Duodenal mucosa (tissue), 2 donors: ENCODE data around the gene STOX2.
A peak's percentile ranks its signal among the peaks of the same experiment; 100 is the strongest.

Experiments used
- H3K27ac ChIP-seq: one replicate; pipeline ENCODE4 v1.7.0; 2013; ENCODE audit warnings: low read depth, low read length
- H3K27me3 ChIP-seq, 2 donors: one replicate each; pipeline ENCODE4 v1.7.0; 2013; ENCODE audit warnings: low read length in 2 of 2, control low read depth in 1 of 2; ENCODE audit not compliant: insufficient read depth in 2 of 2, control insufficient read depth in 1 of 2
- H3K36me3 ChIP-seq, 2 donors: one replicate each; pipeline ENCODE4 v1.7.0; 2013; ENCODE audit warnings: low read length in 2 of 2, control low read depth in 1 of 2; ENCODE audit not compliant: insufficient read depth in 2 of 2, control insufficient read depth in 1 of 2
- H3K4me1 ChIP-seq, 2 donors: one replicate each; pipeline ENCODE4 v1.7.0; 2013; ENCODE audit warnings: low read length in 2 of 2, control low read depth in 1 of 2; ENCODE audit not compliant: insufficient read depth in 2 of 2, control insufficient read depth in 1 of 2
- H3K4me3 ChIP-seq, 2 donors: one replicate each; pipeline ENCODE4 v1.7.0; 2013; ENCODE audit warnings: low read length in 2 of 2, low read depth in 1 of 2
- H3K9ac ChIP-seq, 2 donors: one replicate each; pipeline ENCODE4 v1.7.0; 2013; ENCODE audit warnings: low read length in 2 of 2, low read depth in 1 of 2
- H3K9me3 ChIP-seq, 2 donors: one replicate each; pipeline ENCODE4 v1.7.0; 2013; ENCODE audit warnings: low read length in 2 of 2, control low read depth in 1 of 2; ENCODE audit not compliant: control insufficient read depth in 1 of 2

The STOX2 gene

DNA sequence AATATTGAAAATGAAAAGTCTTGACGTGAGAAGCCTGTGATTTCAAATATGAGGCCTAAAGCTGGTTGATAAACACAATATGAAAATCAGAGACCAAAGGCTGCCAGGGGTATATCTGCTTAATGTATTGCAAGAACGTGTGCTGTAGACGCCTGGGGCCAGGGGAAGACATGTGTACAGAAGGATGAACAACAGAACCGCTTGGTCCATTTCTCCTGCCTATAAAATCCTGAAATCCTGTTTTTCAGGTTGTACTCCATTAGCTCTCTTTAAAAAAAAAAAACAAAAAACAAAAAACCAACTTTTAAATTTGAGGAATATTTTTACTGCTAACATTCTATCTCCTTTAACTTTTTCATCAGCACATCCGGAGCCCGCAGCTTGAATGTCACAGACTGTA lies 109.2 kb downstream of the STOX2 start:
- Histone ChIP-seq H3K9ac (no peak overlapping the region), H3K4me3 (no peak overlapping the region), H3K9me3 (no peaks in the 10 kb centered on the region), H3K36me3 (no peaks in the 10 kb centered on the region), H3K27me3 (no peaks in the 10 kb centered on the region), H3K4me1 (no peaks in the 10 kb centered on the region), H3K27ac (no peak overlapping the region)

DNA sequence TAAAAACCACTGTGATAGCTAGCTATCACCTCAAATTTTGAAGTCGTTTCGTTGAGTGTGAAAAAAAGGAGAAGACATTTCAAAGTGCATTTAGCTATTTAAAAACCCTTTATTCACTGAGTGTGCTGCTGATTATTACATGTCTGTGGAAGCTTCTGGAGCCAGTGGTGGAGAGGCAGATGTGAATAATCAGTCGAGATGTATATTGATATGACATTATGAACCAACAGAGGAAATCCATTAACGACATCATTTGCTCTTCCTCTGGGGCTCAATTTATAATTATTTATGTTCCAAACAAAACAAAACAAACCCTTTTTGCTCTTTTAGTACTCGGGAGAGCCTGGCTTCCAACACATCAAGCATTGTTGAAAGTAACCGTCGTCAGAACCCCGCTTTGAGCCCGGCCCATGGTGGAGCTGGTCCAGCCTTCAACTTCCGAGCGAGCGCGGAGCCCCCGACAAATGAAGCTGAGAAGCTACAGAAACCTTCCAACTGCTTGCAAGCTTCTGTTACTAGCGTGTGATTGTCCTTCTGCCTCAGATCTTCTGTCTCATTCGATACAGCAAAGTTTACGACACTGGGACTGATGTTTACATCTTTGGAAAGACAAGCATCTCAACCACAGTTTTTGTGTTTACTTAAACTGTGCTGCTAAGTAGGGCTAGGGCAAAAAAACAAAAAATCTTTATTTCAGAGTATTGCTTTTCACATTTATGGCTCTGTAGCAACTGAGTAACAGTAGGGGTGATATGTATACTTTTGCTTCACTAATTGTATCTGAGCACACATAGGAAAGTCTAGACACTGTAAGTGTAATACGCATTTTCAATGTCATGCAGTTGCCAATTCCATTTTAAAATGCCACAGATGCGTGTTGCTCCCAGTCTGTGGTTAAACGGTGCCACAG lies 111.9 kb downstream of the STOX2 start:
- Histone ChIP-seq H3K9me3 (no peaks in the 10 kb centered on the region), H3K36me3 (no peaks in the 10 kb centered on the region), H3K4me1 (no peaks in the 10 kb centered on the region), H3K27ac (no peak overlapping the region), H3K9ac (no peak overlapping the region), H3K27me3 (no peaks in the 10 kb centered on the region), H3K4me3 (peak overlapping the region in 1 of 2 donors; percentile 4)

DNA sequence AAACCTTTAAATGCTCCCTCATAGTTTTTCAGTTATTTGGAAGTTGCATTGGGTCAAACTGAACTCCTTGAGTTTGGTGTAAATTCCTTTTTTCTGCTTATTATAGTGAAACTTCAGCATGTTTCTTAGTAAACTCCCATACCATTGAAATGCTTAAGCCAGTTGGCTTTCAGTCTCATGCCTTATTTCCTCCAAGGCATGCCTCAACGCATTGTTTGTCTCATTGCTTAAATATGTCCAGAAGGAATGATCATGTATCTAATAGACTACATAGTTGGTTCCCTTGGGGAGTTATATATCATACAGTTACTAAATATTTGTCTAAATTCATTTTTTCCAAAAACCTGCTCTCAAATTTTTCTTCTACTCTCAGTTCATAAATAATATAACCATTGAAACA lies 114.0 kb downstream of the STOX2 start:
- H3K4me3 ChIP-seq: no peak overlapping the region
- H3K9ac ChIP-seq: no peak overlapping the region
- H3K9me3 ChIP-seq: no peaks in the 10 kb centered on the region
- no peak overlapping the region for H3K27ac ChIP-seq
- H3K27me3 ChIP-seq: no peaks in the 10 kb centered on the region
- H3K36me3 ChIP-seq: no peaks in the 10 kb centered on the region
- H3K4me1 ChIP-seq: no peaks in the 10 kb centered on the region

DNA sequence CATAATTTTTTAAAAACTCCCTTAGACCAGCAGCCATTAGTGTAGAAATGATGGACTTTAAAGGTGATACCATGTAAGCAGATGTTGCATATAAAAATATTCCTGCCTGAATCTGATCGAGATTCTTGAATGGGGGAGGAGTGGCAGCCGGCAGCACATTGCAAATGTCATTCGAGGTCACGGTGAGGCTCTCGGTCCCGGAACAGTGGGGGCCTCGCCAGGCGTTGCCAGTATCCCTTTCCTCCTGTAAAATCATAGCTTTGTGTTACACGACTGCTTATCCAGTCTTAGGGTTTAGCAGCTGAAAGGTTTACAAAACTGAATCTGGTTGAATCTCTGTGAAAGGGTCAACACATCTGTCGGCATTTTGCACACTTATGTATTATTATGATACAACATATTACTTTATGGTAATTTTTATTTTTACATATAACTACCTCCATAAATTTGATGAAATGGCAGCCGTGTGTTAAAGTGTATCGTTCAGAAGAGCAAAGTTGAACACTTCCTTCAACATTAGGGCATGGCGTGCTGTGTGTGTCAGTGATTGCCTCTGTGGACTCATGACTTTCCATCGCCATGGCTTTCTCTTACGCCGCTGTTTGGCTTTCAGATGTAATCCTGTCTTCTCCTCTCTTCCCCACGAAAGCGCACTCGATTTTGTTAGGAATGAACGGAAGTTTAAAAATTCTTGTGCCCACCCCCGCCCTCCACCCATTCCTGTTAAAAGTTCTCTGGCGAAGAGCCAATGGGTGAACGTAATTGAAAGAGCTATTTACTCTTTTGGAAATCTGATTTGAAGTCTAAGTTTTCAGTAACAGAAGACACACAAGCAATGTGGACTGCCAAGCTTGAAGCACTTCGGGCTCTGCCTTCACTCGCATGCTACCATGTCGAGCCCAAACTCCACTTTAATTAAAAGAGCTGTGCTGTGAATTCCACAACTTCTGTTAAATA lies 114.8 kb downstream of the STOX2 start:
- H3K4me3 ChIP-seq: no peak overlapping the region
- no peaks in the 10 kb centered on the region for H3K36me3 ChIP-seq
- H3K27ac ChIP-seq: no peak overlapping the region
- no peaks in the 10 kb centered on the region for H3K27me3 ChIP-seq
- no peaks in the 10 kb centered on the region for H3K4me1 ChIP-seq
- H3K9me3 ChIP-seq: no peaks in the 10 kb centered on the region
- no peak overlapping the region for H3K9ac ChIP-seq

DNA sequence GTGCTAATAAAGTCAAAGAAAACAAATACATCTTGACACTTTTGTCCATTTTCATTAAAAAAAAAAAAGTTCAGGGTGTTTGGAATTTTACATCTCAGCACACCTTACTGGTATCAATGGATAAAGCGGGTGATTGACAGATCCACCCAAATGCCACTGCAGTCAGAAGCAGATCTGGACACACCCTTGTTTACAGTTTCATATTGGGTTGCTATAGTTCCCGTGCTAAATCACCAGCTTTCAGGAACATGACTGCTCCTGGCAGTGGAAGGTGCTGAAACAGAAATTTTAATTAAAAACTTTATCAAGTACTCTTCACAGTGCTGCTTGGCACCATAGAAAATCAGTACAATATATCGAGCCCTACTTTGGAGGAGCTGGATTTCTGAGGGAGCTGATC lies 116.3 kb downstream of the STOX2 start:
- H3K27me3 ChIP-seq: no peaks in the 10 kb centered on the region
- no peaks in the 10 kb centered on the region for H3K36me3 ChIP-seq
- H3K4me3 ChIP-seq: no peak overlapping the region
- H3K4me1 ChIP-seq: no peaks in the 10 kb centered on the region
- H3K9me3 ChIP-seq: no peaks in the 10 kb centered on the region
- H3K27ac ChIP-seq: no peak overlapping the region
- no peak overlapping the region for H3K9ac ChIP-seq

DNA sequence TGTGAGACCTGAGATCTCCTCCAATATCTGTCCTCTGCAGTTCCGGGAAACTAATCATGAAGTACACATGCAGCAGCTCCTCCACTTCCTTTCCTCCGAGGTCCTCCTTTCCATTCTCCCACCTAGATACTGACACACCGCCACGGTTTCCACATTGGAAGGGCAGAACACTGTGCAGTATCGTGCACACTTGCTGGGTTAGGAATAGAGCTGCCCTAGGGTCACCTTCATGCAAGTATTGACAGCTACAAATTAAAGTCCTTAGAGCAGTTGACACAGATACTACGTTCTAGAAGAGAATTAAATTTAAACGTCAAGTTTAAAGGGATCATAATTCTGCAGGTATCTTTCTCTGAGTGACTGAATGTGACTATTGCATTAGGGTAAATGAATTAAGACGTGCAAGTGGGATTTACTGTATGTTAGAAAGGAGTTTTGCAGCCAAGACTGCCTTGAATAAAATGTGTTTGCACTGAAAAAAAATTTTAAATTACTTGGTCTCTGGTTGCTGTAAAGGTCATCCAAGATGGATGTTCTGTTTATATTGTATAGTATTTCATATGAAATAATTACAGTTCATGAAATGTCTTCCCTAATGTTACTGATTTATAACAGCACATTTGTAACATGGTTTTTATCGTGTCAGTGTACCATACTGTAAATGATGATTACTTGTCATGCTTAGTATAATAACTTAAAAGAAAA lies 117.7 kb downstream of the STOX2 start:
- H3K27me3 ChIP-seq: no peaks in the 10 kb centered on the region
- no peak overlapping the region for H3K9ac ChIP-seq
- no peaks in the 10 kb centered on the region for H3K36me3 ChIP-seq
- H3K4me1 ChIP-seq: no peaks in the 10 kb centered on the region
- H3K9me3 ChIP-seq: no peaks in the 10 kb centered on the region
- H3K4me3 ChIP-seq: no peak overlapping the region
- H3K27ac ChIP-seq: no peak overlapping the region

DNA sequence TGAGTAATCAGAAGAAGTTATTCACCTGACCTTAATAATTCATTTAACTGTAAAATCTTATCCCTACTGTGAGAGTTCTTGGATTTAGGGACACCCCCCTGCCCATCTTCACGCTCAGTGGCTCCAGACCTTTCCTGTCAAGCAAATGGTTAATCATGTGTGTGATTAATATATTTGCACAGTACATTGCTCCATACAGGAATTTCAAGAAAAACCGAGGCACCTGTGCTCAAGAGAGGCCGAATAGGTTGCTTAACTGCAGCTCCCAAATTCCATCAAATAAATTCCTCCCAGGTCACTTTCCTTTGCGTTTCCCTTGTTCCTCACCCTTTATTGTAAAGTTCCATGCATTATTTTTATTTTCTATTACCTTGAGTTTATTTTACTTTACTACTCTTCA lies 119.5 kb downstream of the STOX2 start:
- Histone ChIP-seq H3K4me1 (peaks cover 0 to 2% of the 10 kb centered on the region in 2 donors), H3K9me3 (no peaks in the 10 kb centered on the region), H3K27me3 (no peaks in the 10 kb centered on the region), H3K36me3 (no peaks in the 10 kb centered on the region), H3K4me3 (no peak overlapping the region), H3K27ac (no peak overlapping the region), H3K9ac (no peak overlapping the region)

DNA sequence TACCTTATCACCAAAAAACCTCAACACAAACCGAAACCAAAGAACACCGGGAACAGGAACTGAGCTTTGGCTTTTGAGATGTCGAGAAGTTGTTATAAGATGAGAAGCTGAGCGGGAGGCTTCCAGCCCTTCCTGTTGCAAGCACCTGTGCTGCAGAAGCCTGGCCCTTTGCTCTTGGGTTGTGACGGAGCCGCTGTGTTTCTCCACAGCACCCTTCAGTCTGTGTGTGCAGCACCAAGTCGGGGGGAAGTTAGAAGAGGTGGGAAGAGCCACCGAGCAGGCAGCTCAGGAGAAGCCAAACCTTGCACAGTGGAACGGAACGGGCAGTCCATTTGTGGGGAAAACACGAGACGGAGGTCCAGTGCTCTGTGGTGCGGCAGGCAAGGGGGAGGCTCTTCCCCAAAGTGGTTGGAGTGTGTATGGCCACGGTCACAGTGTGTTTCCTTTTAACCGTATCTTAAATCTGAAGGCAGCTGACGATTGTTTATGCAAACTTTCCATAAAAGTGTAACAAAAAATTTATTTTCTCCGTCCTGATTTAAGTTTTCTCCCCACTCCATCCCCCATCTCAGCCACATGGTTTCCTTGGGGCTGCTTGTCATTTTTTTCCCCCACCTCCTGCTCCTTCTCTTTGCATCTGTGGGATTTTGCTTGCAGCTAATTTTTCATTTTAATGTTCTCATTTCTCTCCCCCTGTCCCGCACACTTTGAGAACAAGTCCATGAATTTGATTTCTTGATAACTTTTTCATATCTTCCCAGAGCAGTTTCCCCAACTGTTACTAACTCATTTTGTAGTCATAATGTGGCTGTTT lies 123.7 kb downstream of the STOX2 start:
- Histone ChIP-seq H3K9me3 (no peaks in the 10 kb centered on the region), H3K9ac (peak overlapping the region in 1 of 2 donors; percentile 11), H3K36me3 (no peaks in the 10 kb centered on the region), H3K4me1 (peaks cover 0 to 2% of the 10 kb centered on the region in 2 donors), H3K27me3 (no peaks in the 10 kb centered on the region), H3K4me3 (peak overlapping the region; percentile 42 to 59), H3K27ac (no peak overlapping the region)

DNA sequence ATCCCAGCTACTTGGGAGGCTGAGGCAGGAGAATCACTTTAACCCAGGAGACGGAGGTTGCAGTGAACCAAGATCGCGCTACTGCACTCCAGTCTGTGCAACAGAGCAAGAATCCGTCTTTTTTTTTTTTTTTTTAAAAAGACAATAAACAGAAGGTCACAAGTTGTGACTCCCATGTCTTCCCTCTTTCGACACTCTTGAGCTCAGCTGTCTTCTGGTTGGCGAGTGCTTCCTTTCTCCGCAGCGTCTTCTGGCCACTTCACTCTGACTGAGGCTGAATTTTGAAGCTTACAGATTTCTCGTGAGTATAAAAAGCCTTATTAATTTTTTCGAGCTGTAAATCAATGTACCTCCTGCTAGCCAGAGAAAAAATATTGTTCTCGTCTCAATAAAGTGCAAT lies 124.9 kb downstream of the STOX2 start:
- Histone ChIP-seq H3K27me3 (no peaks in the 10 kb centered on the region), H3K9ac (no peak overlapping the region), H3K4me3 (no peak overlapping the region), H3K4me1 (peaks cover 0 to 2% of the 10 kb centered on the region in 2 donors), H3K36me3 (no peaks in the 10 kb centered on the region), H3K27ac (no peak overlapping the region), H3K9me3 (no peaks in the 10 kb centered on the region)
